Measurements from ENCODE around the gene SGSM1. TPM values are rescaled to one million over a fixed set of nuclear protein-coding genes. Genes with fewer than 3 reads are reported as not detected.
A peak's percentile ranks its signal among the peaks of the same experiment; 100 is the strongest.

The SGSM1 gene
- polyA plus RNA-seq, 4 donors, result 2.0 to 3.1 (median 2.4) TPM

- DNase-seq (ENCODE audit: low read depth in 4 of 4, low spot score in 2 of 4), result no peak
Measured at GRCh38 chr22:24947383-24947782, 141.4 kb downstream of the SGSM1 start.

GRCh38 chr22:24947881-24948280 is 141.9 kb downstream of the SGSM1 start:
- DNase-seq (ENCODE audit: low read depth in 4 of 4, low spot score in 2 of 4), result no peak

GRCh38 chr22:24948356-24949202 is 142.6 kb downstream of the SGSM1 start:
- no peak for DNase-seq (ENCODE audit: low read depth in 4 of 4, low spot score in 2 of 4)

GRCh38 chr22:24950272-24950902 is 144.4 kb downstream of the SGSM1 start:
- DNase-seq (ENCODE audit: low read depth in 4 of 4, low spot score in 2 of 4), result no peak

- DNase-seq (ENCODE audit: low read depth in 4 of 4, low spot score in 2 of 4), result peak in 3 of 4 donors; percentile 58 to 77 (median 68)
Measured at GRCh38 chr22:24951942-24952836, 146.2 kb downstream of the SGSM1 start, which contains the start of gene KIAA1671. Gene KIAA1671 (plus strand): TSS chr22:24952716. CDS start chr22:25028000, 75,284 bp downstream.

GRCh38 chr22:24952837-24953383 is 146.9 kb downstream of the SGSM1 start:
- peak in 1 of 4 donors; percentile 38 for DNase-seq (ENCODE audit: low read depth in 4 of 4, low spot score in 2 of 4)

- no peak for DNase-seq (ENCODE audit: low read depth in 4 of 4, low spot score in 2 of 4)
Measured at GRCh38 chr22:24953384-24954113, 147.5 kb downstream of the SGSM1 start.

- no peak for DNase-seq (ENCODE audit: low read depth in 4 of 4, low spot score in 2 of 4)
Measured at GRCh38 chr22:24954114-24954463, 148.1 kb downstream of the SGSM1 start.

GRCh38 chr22:24954856-24955255 is 148.8 kb downstream of the SGSM1 start:
- no peak for DNase-seq (ENCODE audit: low read depth in 4 of 4, low spot score in 2 of 4)

GRCh38 chr22:24957043-24957442 is 151.0 kb downstream of the SGSM1 start:
- DNase-seq (ENCODE audit: low read depth in 4 of 4, low spot score in 2 of 4), result no peak

- no peak for DNase-seq (ENCODE audit: low read depth in 4 of 4, low spot score in 2 of 4)
Measured at GRCh38 chr22:24961217-24961844, 155.3 kb downstream of the SGSM1 start.

- DNase-seq (ENCODE audit: low read depth in 4 of 4, low spot score in 2 of 4), result no peak
Measured at GRCh38 chr22:24962094-24962493, 156.1 kb downstream of the SGSM1 start.

- DNase-seq (ENCODE audit: low read depth in 4 of 4, low spot score in 2 of 4), result no peak
Measured at GRCh38 chr22:24962835-24963234, 156.8 kb downstream of the SGSM1 start.

- no peak for DNase-seq (ENCODE audit: low read depth in 4 of 4, low spot score in 2 of 4)
Measured at GRCh38 chr22:24964441-24964840, 158.4 kb downstream of the SGSM1 start.

- DNase-seq (ENCODE audit: low read depth in 4 of 4, low spot score in 2 of 4), result no peak
Measured at GRCh38 chr22:24965822-24966626, 160.0 kb downstream of the SGSM1 start.

GRCh38 chr22:24968066-24968561 is 162.1 kb downstream of the SGSM1 start:
- no peak for DNase-seq (ENCODE audit: low read depth in 4 of 4, low spot score in 2 of 4)

- no peak for DNase-seq (ENCODE audit: low read depth in 4 of 4, low spot score in 2 of 4)
Measured at GRCh38 chr22:24969560-24970301, 163.7 kb downstream of the SGSM1 start.

GRCh38 chr22:24972369-24972768 is 166.4 kb downstream of the SGSM1 start:
- no peak for DNase-seq (ENCODE audit: low read depth in 4 of 4, low spot score in 2 of 4)

All from left renal cortex interstitium (tissue), 4 donors.